NCI-H1694 treated with DMSO at 0.1 percent for 48 hours (cell line): ENCODE data around the gene TRIM3.

Experiments used
- DNase-seq: peaks from one replicate; lab custom pipeline; 2025; lab: John Stamatoyannopoulos, UW

The TRIM3 gene

DNA sequence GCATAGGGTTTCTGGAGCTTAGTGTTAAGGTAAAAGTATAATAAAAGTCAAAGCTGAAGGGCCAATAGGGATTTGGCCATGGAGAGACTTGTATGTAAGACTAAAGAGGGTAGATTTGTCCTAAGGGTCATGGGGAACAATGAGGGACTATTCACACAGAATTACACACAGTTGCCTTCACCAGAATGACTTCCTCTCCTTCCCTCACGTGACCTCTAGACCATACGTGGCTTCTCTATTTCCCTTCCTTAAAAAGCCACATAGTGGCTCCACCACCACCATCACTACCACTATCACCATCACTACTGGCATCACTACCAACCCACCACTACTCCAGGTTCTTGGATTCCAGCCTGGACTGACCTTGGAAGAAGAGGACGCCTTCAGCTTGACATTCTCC is 35.7 kb downstream of the TRIM3 start:
- no peak for DNase-seq

DNA sequence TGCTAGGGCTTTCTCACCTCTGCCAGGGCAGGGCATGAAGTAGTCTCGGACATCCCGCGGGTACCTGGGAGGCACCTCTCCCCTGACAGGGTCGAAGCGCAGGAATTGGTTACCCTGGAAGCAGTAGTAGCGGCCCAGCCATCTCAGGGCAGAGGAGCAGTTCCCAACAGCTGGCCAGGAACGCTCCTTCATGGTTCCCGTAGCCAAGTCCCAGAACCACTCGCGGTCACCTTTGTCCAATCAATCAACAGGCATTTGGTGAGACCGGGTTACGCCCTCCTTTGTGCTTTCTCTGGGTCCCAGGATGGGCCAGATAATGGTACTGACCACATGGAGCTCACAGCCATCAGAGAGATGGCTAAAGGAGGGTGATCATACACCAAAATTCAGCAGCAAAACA is 36.3 kb downstream of the TRIM3 start:
- no peak for DNase-seq

DNA sequence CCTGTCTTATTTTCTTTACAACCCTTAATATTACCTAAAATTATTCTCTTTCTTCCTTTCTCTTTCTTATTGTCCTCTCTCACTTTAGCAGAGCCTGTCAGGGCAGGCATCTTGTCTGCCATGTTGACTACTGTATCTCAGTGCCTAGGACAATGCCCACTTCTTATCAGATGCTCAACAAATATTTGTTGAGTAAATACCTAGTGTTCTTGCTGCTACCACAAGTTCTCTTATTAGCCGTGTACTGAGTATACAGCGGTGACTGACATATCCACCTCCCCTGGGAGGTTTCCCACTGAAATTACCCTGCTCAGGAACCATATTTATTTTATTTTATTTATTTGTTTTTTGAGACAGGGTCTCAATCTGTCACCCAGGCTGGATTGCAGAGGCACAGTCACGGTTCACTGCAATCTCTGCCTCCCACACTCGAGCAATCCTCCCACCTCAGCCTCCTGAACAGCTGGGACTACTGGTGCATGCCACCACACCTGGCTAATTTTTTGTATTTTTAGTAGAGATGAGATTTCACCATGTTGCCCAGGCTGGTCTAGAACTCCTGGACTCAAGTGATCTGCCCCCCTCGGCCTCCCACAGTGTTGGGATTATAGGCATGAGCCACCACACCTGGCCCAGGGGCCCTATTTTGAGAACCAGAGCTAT is 39.6 kb downstream of the TRIM3 start:
- peak; percentile 1 for DNase-seq

DNA sequence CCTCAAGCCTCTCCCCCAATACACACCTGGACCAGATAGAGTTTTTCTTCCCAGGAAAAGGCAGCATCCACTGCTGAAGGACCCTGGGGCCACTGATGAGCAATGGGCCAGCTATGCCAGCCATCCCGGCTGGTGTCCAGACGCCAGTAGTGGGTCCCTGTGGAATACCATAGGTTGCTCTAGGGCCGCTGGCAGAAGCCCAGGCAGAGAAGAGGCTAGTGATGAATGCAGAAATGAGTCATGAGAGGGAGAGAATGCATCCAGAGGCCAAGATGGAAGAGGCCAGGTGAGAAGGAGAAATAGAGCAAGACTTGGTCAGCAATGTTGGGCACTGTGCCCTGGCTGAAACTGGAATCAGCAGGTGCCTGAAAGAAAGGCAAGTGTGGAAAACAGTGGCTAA is 41.9 kb downstream of the TRIM3 start:
- no peak for DNase-seq

DNA sequence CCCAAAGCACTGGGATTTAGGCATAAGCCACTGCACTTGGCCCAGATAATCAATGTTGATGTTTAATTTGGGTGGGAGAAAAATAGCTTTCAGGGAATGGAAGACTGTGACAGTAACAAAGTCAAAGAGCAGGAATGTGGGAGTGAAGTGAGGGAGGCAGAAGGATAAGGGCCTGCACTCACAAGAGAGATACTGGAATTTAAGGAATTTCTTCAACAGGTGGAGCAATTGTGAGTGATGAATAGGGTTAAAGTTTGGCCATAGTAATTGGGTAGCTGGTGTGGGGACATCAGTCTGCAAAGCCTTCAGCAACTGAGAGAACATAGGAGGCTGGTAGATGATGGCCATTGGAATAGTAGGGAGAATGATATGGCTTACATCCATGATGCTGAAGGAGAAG is 46.2 kb downstream of the TRIM3 start:
- DNase-seq, result no peak

- DNase-seq, result no peak
Measured at GRCh38 chr11:6420677-6421076, 53.1 kb downstream of the TRIM3 start.

DNA sequence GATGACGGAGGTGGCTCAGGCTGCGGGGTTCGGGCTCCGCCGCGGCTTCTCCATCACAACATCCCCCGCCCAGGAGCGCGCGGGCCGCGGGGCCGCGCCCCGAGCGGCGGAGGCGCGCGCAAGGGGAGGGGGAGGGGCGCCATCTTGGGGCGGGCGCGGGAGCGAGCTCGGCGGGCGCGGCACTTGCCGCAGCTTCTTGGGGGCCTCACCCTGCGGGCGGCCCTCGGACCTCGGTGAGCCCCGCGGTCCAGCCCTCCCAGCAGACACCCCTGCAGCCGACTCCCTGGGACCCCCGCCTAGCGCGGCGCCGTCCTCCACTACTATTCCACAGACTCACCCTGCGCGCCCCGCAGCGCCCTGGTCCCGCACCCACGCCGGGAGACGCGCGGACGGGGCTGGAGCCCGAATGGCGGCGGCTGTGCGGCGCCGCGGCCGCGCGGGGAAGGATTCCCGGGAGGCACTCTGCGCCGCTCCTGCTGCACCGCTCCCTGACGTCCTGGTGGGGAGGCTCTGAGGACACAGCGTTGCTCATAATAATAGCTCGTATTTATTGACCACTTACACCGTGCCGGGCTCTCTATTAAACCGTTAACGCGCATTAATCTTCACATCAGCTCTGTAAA is 54.6 kb downstream of the TRIM3 start, which contains the start of gene APBB1:
Gene APBB1 (minus strand): TSS at position 86 of the 623 bp plus-strand sequence. CDS start 7,747 bp downstream, outside the sequence.
- DNase-seq, result peak; percentile 6

GRCh38 chr11:6418557-6419008 is 55.2 kb downstream of the TRIM3 start:
- no peak for DNase-seq

GRCh38 chr11:6417907-6418556 is 55.7 kb downstream of the TRIM3 start:
- DNase-seq, result no peak

DNA sequence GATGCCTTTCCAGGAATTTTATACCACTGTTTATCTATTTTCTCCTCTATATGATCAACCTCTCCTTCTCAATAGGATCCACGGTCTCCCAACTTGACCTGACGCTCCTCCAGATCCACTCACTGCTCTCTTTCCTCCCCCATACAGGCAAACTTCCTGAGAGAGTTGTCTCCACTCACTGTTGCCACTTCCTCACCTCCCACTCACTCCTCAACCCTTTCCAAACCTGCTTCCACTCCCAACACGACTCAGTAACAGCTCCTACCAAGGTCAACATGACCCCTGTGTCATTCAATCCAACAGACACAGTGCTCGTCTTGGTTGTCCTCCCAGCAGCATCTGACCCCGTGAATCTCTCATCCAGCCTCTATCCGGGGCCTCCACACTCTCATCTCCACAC is 57.9 kb downstream of the TRIM3 start:
- no peak for DNase-seq

GRCh38 chr11:6414874-6415328 is 58.8 kb downstream of the TRIM3 start:
- no peak for DNase-seq

GRCh38 chr11:6413791-6414201 is 59.9 kb downstream of the TRIM3 start:
- DNase-seq, result no peak

DNA sequence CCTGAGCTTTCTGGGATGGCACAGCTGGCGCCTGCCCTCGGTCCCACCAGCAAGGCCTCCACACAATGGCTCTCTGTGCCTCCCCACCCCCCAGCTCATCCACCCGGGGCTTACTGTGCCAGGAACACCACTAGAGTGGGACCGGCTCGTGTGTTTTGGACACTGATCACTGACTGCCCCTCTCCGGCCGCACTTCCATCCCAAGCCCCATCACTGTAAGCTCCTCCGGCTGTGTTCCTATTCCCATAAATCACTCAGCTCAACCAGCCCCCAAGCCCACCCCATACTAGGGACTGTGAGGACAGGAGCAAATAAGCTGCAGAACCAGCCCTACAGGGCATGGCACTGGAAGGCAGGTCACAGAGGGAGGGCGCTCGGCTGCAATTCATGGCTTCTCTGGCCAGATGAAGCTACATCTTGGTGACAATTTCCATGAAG is 62.1 kb downstream of the TRIM3 start:
- DNase-seq, result no peak

- no peak for DNase-seq
Measured at GRCh38 chr11:6410695-6411430, 62.9 kb downstream of the TRIM3 start.

GRCh38 chr11:6406370-6406769 is 67.4 kb downstream of the TRIM3 start:
- no peak for DNase-seq

- DNase-seq, result peak; percentile 30
Measured at GRCh38 chr11:6405846-6406245, 67.9 kb downstream of the TRIM3 start.

DNA sequence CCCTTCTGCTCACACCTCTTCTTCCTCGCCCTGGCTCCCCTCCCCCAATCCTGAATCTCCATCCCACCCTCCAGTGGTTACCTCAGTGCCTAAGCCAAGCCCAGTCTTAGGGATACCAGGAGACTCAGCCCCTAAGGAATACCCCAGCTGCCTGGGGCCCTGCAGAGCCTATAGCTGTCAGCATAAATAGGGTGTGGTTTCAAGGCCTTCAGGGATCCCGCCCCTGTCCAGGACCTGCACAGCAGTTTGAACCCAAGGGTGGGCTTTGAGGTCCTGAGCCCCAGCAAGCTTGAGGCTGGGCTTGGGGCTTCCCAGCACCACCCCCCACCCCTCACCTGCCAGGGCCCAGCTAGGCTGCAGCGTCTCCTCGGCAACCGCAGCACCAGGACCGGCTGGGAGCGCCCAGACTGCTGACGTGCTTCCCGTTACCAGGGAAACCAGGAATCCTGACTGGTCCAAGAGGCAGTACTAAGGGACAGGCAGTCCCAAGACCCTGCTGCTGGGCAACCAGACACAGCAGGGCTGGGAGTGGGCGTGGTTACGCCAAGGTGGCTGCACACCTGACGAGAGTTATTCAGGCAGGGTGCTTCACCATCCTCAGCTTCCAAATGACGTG is 68.6 kb downstream of the TRIM3 start:
- DNase-seq, result no peak

- peak; percentile 22 for DNase-seq
Measured at GRCh38 chr11:6404342-6405051, 69.2 kb downstream of the TRIM3 start.

DNA sequence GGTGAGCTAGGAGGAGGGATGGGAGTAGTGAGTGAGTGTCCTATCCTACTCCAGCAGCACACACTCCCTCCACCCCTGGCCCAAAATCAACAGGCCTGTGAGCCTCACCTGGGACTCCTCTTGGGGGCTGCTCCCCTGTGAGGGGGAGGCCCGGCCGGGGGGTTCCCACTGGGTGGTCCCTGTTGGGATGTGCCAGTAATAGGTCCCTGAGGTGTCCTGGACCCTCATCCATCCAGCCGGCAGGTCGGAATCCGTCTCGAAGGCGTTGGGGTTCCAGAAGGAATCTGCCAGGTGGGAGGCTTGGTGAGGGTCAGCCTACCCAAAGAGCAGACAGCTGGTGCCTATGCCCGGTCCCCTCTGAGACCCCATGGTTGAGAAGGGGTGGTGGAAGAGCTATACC is 70.2 kb downstream of the TRIM3 start:
- DNase-seq, result no peak

DNA sequence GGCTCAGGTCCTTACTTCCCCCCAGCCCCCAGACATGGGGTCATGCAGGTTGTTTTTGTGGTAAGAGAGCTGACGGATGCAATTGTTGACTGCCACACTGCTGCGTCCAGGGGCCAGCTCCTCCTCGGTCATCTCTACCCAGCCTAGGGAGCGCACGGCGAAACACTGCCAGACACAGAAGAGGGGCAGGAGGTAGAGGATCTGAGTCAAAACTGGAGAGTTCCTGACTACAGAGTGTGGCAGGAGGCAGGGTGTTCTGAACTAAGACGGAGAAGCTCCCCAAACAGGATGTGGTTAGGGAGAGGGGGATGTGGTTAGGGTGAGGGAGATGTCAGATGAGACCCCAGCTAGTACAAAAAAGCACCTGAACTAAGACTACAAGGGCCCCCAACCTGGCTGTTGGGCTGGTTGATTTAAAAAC is 71.2 kb downstream of the TRIM3 start:
- no peak for DNase-seq

DNA sequence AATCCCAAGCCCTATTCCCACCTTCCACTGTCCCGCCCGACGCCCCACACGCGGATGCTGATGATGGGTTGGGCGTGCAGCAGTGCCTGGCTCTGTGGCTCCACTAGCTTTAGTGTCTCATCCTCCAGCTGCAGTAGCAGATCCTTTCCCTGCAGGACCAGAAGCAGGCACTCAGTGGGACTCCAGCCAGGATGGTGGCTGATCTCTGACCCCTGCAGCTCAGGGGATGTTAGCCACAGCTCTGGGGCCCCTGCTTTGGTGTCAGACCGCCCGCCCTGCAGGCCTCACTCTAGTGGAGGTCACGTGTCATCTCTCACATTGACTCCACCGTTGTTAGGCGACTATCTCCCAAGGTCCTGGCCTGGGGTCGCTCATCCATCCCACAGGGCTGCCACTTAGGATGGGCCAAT is 71.7 kb downstream of the TRIM3 start:
- no peak for DNase-seq
